GM18867 (cell line): ENCODE results near the gene DST.
A peak's percentile ranks its signal among the peaks of the same experiment; 100 is the strongest.

ENCODE experiments used
- ATAC-seq: cut with Tn5 transposase; IDR thresholded peaks from one replicate; pipeline ENCODE4 v1.9.1; 2021; ENCODE audit warnings: mild to moderate bottlenecking, moderate library complexity; ENCODE audit not compliant: unreplicated experiment

Gene DST

DNA sequence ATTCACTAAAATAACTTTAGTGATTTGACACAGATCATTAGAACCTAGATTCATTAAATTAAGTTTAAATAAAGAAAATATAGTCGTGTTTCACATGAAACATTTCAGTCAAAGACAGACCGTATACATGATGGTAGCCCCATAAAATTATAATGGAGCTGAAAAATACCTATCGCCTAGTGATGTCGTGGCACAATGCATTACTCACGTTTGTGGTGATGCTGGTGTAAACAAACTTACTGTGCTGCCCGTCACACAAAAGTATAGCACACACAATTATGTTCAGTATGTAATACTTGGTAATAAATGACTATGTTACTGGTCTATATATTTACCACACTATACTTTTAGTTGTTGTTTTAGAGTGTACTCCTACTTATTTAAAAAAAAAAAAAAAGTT, 17.3 kb downstream of the DST start:
- no peak for ATAC-seq

GRCh38 chr6:56624728-56625069, 18.0 kb downstream of the DST start:
- no peak for ATAC-seq

DNA sequence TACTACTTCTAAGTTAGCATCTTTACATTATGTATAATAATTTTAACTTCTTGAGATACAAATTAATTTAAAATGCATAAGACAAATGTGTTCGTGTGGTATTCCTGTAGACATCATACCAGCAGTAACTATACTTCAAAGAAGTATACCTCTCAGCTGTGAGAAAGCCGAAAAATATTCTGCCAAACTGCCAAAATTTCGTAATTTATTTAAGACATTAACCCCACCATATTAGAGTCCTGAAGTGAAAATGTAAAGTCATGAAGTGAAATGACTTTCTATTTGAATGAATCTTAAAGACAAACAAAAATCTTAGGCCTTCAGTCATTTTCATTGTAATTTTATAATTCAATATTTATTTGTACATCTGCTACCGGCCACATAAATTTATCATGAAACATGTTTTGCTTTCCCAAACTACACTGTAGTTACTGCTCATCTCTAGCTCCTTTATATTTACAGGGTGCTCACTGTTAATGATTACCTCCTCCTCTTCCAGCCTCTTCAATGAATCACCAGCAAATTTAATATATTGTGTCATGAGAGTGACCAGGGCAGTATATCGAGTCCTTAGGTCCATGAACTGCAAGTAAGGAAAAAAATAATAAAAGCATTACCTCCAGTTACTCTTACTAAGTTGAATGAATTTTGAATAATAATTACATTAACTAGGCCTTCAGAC, 18.5 kb downstream of the DST start:
- no peak for ATAC-seq

- ATAC-seq = no peak
Observed at GRCh38 chr6:56620229-56620868, 22.3 kb downstream of the DST start.

- no peak for ATAC-seq
Observed at GRCh38 chr6:56618050-56618449, 24.6 kb downstream of the DST start.

- no peak for ATAC-seq
Observed at GRCh38 chr6:56616967-56617366, 25.7 kb downstream of the DST start.

GRCh38 chr6:56613247-56613851, 29.3 kb downstream of the DST start:
- ATAC-seq = no peak

GRCh38 chr6:56608332-56608731, 34.4 kb downstream of the DST start:
- ATAC-seq = no peak

- no peak for ATAC-seq
Observed at GRCh38 chr6:56607111-56607752, 35.5 kb downstream of the DST start.

DNA sequence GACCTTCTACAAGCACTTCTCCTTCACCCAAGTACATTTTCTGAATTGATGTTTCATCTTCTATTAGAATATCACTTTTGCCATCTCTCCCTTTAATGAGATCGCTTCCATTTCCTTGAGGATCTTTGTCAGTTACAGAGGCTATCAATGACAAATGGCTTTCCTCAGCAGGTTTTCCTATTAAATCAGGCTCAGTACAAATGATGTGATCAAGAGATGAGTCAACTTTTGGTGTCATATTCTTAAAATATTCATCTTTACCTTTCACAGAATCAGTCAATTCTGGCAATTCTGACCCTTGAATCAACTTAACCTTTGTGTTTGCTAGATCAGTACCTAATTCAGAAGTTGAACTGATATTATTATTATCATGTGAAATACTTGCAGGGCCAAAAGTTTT, 37.3 kb downstream of the DST start:
- no peak for ATAC-seq

- ATAC-seq = no peak
Observed at GRCh38 chr6:56604186-56604585, 38.5 kb downstream of the DST start.

GRCh38 chr6:56601390-56601789, 41.3 kb downstream of the DST start:
- ATAC-seq = no peak

- peak; percentile 34 for ATAC-seq
Observed at GRCh38 chr6:56595490-56596122, 47.1 kb downstream of the DST start.

DNA sequence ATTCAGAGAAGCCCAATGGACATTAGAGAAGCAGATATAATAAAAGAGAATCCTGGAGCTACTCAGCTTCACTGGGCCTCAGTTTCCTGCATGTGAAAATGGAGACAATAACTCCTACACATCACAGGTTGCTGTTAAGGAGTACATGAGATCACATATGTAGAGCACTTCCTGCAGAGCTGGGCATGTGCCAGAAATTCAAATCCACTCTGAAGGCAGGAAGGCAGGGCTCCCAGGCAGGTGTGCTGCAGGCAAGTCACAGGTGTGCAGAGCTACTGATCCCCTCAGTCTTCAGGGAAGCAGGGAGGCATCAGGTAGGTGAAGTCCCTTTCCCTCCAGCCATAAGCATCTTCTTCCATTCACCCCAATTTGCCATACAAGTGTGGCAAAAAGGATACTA, 48.0 kb downstream of the DST start:
- no peak for ATAC-seq

DNA sequence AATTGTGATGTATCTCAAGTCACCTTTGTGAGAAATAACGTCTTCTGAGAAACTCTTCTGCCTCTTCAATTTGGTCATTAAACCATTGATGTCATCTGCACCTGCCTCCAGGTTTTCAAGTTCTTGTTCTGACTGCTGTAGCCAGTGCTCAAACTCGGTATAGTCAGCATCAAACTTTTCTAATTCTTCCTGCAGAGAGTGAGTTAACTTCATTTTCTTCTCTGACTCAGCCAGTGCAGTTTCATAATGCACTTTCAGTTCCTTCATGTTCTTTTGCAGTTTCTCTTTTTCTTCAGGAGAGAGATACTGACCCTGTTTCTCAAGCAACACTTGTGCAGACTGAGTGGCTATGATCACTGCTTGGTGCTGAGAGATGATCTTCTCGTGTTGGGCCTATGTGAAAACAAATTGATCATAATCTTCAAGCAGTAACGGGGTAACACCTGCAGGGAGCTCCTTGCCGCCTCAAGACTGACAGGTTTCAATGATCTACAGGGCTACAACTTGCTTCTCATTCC, 48.8 kb downstream of the DST start:
- ATAC-seq = peak; percentile 90

DNA sequence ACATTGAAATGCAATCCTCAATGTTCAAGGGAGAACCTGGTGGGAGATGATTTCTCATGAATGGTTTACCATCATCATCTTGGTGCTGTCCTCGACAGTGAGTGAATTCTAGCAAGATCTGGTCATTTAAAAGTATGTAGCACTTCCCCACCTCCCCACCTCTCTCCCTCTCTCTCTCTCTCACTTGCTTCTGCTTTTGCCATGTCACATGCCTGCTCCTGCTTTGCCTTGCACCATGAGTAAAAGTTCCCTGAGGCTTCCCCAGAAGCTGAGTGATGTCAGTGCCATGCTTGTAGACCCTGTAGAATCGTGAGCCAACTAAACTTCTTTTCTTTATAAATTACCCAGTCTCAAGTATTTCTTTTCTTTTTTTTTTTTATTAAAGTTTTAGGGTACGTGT, 60.5 kb downstream of the DST start:
- ATAC-seq = no peak

- ATAC-seq = no peak
Observed at GRCh38 chr6:56581296-56581925, 61.3 kb downstream of the DST start.

DNA sequence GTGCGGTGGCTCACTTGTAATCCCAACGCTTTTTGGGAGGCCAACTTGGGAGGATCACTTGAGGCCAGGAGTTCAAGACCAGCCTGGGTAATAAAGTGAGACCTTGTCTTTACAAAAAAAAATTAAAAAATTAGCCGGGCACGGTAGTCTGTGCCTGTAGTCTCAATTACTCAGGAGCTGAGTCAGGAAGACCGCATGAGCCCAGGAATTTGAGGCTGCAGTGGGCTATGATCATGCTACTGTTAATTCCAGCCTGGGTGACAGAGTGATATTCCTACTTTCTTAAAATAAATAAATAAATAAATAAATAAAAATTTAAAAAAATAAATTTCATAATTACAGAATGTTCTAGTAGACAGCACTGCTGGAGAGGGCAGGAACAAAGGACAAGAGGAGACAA, 62.4 kb downstream of the DST start:
- no peak for ATAC-seq

- ATAC-seq = no peak
Observed at GRCh38 chr6:56579155-56579851, 63.4 kb downstream of the DST start.

DNA sequence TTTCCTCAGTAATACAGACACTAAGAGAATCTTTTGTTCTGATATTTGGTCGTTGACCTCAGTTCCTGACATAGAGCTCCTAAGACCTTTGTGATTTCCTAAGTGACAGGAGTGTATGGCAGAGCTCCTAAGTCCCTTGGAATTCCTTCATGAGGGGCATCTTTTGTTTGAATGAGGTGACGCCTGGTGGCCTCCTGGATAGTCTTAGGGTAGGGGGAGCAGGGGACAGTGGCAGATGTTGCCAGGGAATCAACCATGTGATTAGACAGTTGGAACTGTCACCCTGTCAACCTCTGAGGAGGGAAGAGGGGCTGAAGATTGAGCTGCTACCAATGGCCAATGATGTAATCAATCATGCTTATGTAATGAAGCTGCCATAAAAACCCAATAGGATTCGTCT, 67.0 kb downstream of the DST start:
- no peak for ATAC-seq
